CD4-positive, alpha-beta T cell treated with Interleukin-10 for 1 hour (primary cell): ENCODE measurements around the gene RMDN3.

ENCODE experiments used
- DNase-seq: peaks from one replicate; pipeline ENCODE4 v3.0.0-alpha.2; 2020

RMDN3 gene

GRCh38 chr15:40746916-40747418 is 8.1 kb downstream of the RMDN3 start:
- DNase-seq = no peak

- no peak for DNase-seq
Measured at GRCh38 chr15:40744815-40745152, 10.3 kb downstream of the RMDN3 start.

GRCh38 chr15:40743921-40744814 is 10.9 kb downstream of the RMDN3 start:
- DNase-seq = peak; percentile 82

- DNase-seq = no peak
Measured at GRCh38 chr15:40743485-40743901, 11.6 kb downstream of the RMDN3 start.

- DNase-seq = no peak
Measured at GRCh38 chr15:40739854-40740253, 15.2 kb downstream of the RMDN3 start.

GRCh38 chr15:40739047-40739446 is 16.0 kb downstream of the RMDN3 start:
- no peak for DNase-seq

- no peak for DNase-seq
Measured at GRCh38 chr15:40737048-40737447, 18.0 kb downstream of the RMDN3 start.

- no peak for DNase-seq
Measured at GRCh38 chr15:40736575-40736974, 18.5 kb downstream of the RMDN3 start.

GRCh38 chr15:40731034-40731433 is 24.0 kb downstream of the RMDN3 start:
- no peak for DNase-seq

- DNase-seq = no peak
Measured at GRCh38 chr15:40723919-40724318, 31.1 kb downstream of the RMDN3 start.

GRCh38 chr15:40722934-40723333 is 32.1 kb downstream of the RMDN3 start:
- DNase-seq = no peak

- no peak for DNase-seq
Measured at GRCh38 chr15:40722354-40722753, 32.7 kb downstream of the RMDN3 start.

GRCh38 chr15:40721701-40722100 is 33.4 kb downstream of the RMDN3 start:
- no peak for DNase-seq

- no peak for DNase-seq
Measured at GRCh38 chr15:40716165-40716564, 38.9 kb downstream of the RMDN3 start.

- DNase-seq = no peak
Measured at GRCh38 chr15:40714144-40714543, 40.9 kb downstream of the RMDN3 start.

- no peak for DNase-seq
Measured at GRCh38 chr15:40706121-40706520, 48.9 kb downstream of the RMDN3 start.

GRCh38 chr15:40702077-40702476 is 53.0 kb downstream of the RMDN3 start:
- peak; percentile 54 for DNase-seq

- no peak for DNase-seq
Measured at GRCh38 chr15:40697916-40698315, 57.1 kb downstream of the RMDN3 start.

- no peak for DNase-seq
Measured at GRCh38 chr15:40696228-40696627, 58.8 kb downstream of the RMDN3 start.

- DNase-seq = peak; percentile 21
Measured at GRCh38 chr15:40695469-40695890, 59.6 kb downstream of the RMDN3 start.

GRCh38 chr15:40694688-40695468 is 60.2 kb downstream of the RMDN3 start, which contains the start of gene RAD51:
RAD51 (plus strand) TSS chr15:40695174; CDS start chr15:40698759, 3,585 bp downstream.
- DNase-seq = peak; percentile 93

- DNase-seq = peak; percentile 15
Measured at GRCh38 chr15:40693904-40694687, 61.0 kb downstream of the RMDN3 start.

- no peak for DNase-seq
Measured at GRCh38 chr15:40691737-40692136, 63.3 kb downstream of the RMDN3 start.
